DMS53 treated with DMSO at 0.1 percent for 48 hours (cell line): ENCODE measurements around the gene FTMT.
A peak's percentile ranks its signal among the peaks of the same experiment; 100 is the strongest.
"Not testable (repeated sequence)": the region's sequence is repeated elsewhere in the genome, so short reads cannot be mapped to it uniquely, and the experiment has no call there.

Experiments used
- DNase-seq: peaks from one replicate; lab custom pipeline; 2025; ENCODE audit not compliant: unreplicated experiment; lab: John Stamatoyannopoulos, UW

The FTMT gene

GRCh38 chr5:121851643-121852574 lies at the start of gene FTMT:
Gene FTMT (plus strand): TSS chr5:121851882. CDS start chr5:121851964, 82 bp downstream.
- no peak for DNase-seq

- DNase-seq = not testable (repeated sequence)
These were observed 46.4 kb upstream of the FTMT start for GRCh38 chr5:121805251-121805650.

GRCh38 chr5:121805911-121806310 lies 45.8 kb upstream of the FTMT start:
- DNase-seq = no peak

- no peak for DNase-seq
These were observed 35.5 kb upstream of the FTMT start for GRCh38 chr5:121816164-121816563.

- DNase-seq = no peak
These were observed 31.9 kb upstream of the FTMT start for GRCh38 chr5:121819682-121820261.

- DNase-seq = no peak
These were observed 18.1 kb upstream of the FTMT start for GRCh38 chr5:121833617-121834016.

- no peak for DNase-seq
These were observed 17.7 kb upstream of the FTMT start for GRCh38 chr5:121834021-121834420.

- no peak for DNase-seq
These were observed 9.8 kb upstream of the FTMT start for GRCh38 chr5:121841892-121842291.

GRCh38 chr5:121850272-121850671 lies 1.4 kb upstream of the FTMT start:
- DNase-seq = no peak

- no peak for DNase-seq
These were observed 2.2 kb downstream of the FTMT start for GRCh38 chr5:121853850-121854249.

- no peak for DNase-seq
These were observed 11.1 kb downstream of the FTMT start for GRCh38 chr5:121862801-121863200.

- no peak for DNase-seq
These were observed 12.1 kb downstream of the FTMT start for GRCh38 chr5:121863753-121864285.

GRCh38 chr5:121867403-121867802 lies 15.7 kb downstream of the FTMT start:
- no peak for DNase-seq

GRCh38 chr5:121870489-121870888 lies 18.8 kb downstream of the FTMT start:
- peak; percentile 7 for DNase-seq

GRCh38 chr5:121872856-121873255 lies 21.2 kb downstream of the FTMT start:
- DNase-seq = no peak

- DNase-seq = no peak
These were observed 21.7 kb downstream of the FTMT start for GRCh38 chr5:121873409-121873808.

- no peak for DNase-seq
These were observed 33.9 kb downstream of the FTMT start for GRCh38 chr5:121885630-121886029.

- no peak for DNase-seq
These were observed 36.0 kb downstream of the FTMT start for GRCh38 chr5:121887727-121888126.

- no peak for DNase-seq
These were observed 38.7 kb downstream of the FTMT start for GRCh38 chr5:121890297-121890858.

- no peak for DNase-seq
These were observed 45.7 kb downstream of the FTMT start for GRCh38 chr5:121897341-121897740.

- no peak for DNase-seq
These were observed 47.7 kb downstream of the FTMT start for GRCh38 chr5:121899346-121899745.
